Measurements from ENCODE around the gene CBARP. TPM values are rescaled to one million over a fixed set of nuclear protein-coding genes. Genes with fewer than 3 reads are reported as not detected.

Gene CBARP
- total RNA-seq, 1 donor from 2014 or later = 9.2 TPM

GRCh38 chr19:1228161-1228957 lies 9.4 kb downstream of the CBARP start:
- Mint-ChIP-seq H3K9me3 (no peaks in the 10 kb centered on the region), H3K36me3 (peaks cover 3% of the 10 kb centered on the region), H3K27ac (no peak overlapping the region), H3K4me3 (no peak overlapping the region), H3K27me3 (ENCODE audit: low read depth) (no peaks in the 10 kb centered on the region), H3K4me1 (peaks cover 18% of the 10 kb centered on the region)
- TF ChIP-seq CTCF (IDR thresholded peaks at IDR 0.05; ENCODE audit: unreplicated experiment) = no peak
- DNase-seq (ENCODE audit: low spot score in 2 of 2, unreplicated experiment in 2 of 2) = no peak

GRCh38 chr19:1227304-1228054 lies 10.3 kb downstream of the CBARP start:
- no peak for DNase-seq (ENCODE audit: low spot score in 2 of 2, unreplicated experiment in 2 of 2)
- Mint-ChIP-seq H3K4me3 (no peak overlapping the region), H3K27ac (no peak overlapping the region), H3K36me3 (peaks cover 3% of the 10 kb centered on the region), H3K9me3 (no peaks in the 10 kb centered on the region), H3K4me1 (peaks cover 12% of the 10 kb centered on the region), H3K27me3 (ENCODE audit: low read depth) (no peaks in the 10 kb centered on the region)
- TF ChIP-seq CTCF (IDR thresholded peaks at IDR 0.05; ENCODE audit: unreplicated experiment) = no peak

GRCh38 chr19:1226522-1227303 lies 11.1 kb downstream of the CBARP start:
- no peak overlapping the region for H3K27ac Mint-ChIP-seq
- no peak overlapping the region for H3K4me3 Mint-ChIP-seq
- DNase-seq (ENCODE audit: low spot score in 2 of 2, unreplicated experiment in 2 of 2) = no peak
- H3K27me3 Mint-ChIP-seq (ENCODE audit: low read depth) = no peaks in the 10 kb centered on the region
- peaks cover 3% of the 10 kb centered on the region for H3K36me3 Mint-ChIP-seq
- TF ChIP-seq CTCF (IDR thresholded peaks at IDR 0.05; ENCODE audit: unreplicated experiment) = no peak
- H3K4me1 Mint-ChIP-seq = peaks cover 4% of the 10 kb centered on the region
- no peaks in the 10 kb centered on the region for H3K9me3 Mint-ChIP-seq

GRCh38 chr19:1226227-1226518 lies 11.6 kb downstream of the CBARP start:
- DNase-seq (ENCODE audit: low spot score in 2 of 2, unreplicated experiment in 2 of 2) = no peak
- Mint-ChIP-seq H3K4me1 (peaks cover 2% of the 10 kb centered on the region), H3K4me3 (no peak overlapping the region), H3K9me3 (no peaks in the 10 kb centered on the region), H3K27ac (no peak overlapping the region), H3K36me3 (peaks cover 3% of the 10 kb centered on the region), H3K27me3 (ENCODE audit: low read depth) (no peaks in the 10 kb centered on the region)
- TF ChIP-seq CTCF (IDR thresholded peaks at IDR 0.05; ENCODE audit: unreplicated experiment) = no peak

- Mint-ChIP-seq H3K27me3 (ENCODE audit: low read depth) (no peaks in the 10 kb centered on the region), H3K4me1 (no peaks in the 10 kb centered on the region), H3K27ac (no peak overlapping the region), H3K4me3 (no peak overlapping the region), H3K36me3 (peaks cover 3% of the 10 kb centered on the region), H3K9me3 (no peaks in the 10 kb centered on the region)
- no peak for TF ChIP-seq CTCF (IDR thresholded peaks at IDR 0.05; ENCODE audit: unreplicated experiment)
- no peak for DNase-seq (ENCODE audit: low spot score in 2 of 2, unreplicated experiment in 2 of 2)
Measured at GRCh38 chr19:1225440-1226226, 12.2 kb downstream of the CBARP start.
